HepG2 (cell line): ENCODE measurements around the gene MEGF6. TPM values are rescaled to one million over a fixed set of nuclear protein-coding genes. Genes with fewer than 3 reads are reported as not detected.

Source experiments
- ERF ChIP-seq: IDR thresholded peaks from 2 replicates; pipeline ENCODE4 v1.6.1; 2018; ENCODE audit warnings: missing biosample characterization, missing genetic modification reagents
- GATA4 ChIP-seq: sonication (generic); IDR thresholded peaks from 2 replicates; pipeline ENCODE4 v1.6.1; 2016; ENCODE audit warnings: antibody characterized with exemption, low read depth, borderline replicate concordance
- HNF1A ChIP-seq, 2 experiments: sonication (generic) in 1 of 2; formaldehyde crosslinking in 1 of 2; IDR thresholded peaks; 2 replicates each; pipeline versions ENCODE4 v1.4.0 to v1.6.1; 2016 to 2020; ENCODE audit warnings: borderline replicate concordance in 1 of 2, low read depth in 1 of 2, mild to moderate bottlenecking in 1 of 2, missing genetic modification reagents in 1 of 2
- HNF4A ChIP-seq: sonication (generic); formaldehyde crosslinking; IDR thresholded peaks from 2 replicates; pipeline ENCODE4 v1.4.0; 2020; ENCODE audit warnings: missing genetic modification reagents
- IKZF4 ChIP-seq: sonication (generic); formaldehyde crosslinking; IDR thresholded peaks from 2 replicates; pipeline ENCODE4 v1.5.1; 2020; ENCODE audit warnings: borderline replicate concordance, mild to moderate bottlenecking, low read depth, missing genetic modification reagents; ENCODE audit errors: not compliant biosample characterization
- KLF9 ChIP-seq: IDR thresholded peaks from 2 replicates; pipeline ENCODE4 v1.6.1; 2016; ENCODE audit warnings: low read depth
- MATR3 ChIP-seq: sonication (generic); formaldehyde crosslinking; IDR thresholded peaks from 2 replicates; pipeline ENCODE4 v1.4.0; 2020; ENCODE audit warnings: missing genetic modification reagents
- MEF2D ChIP-seq: sonication (generic); formaldehyde crosslinking; IDR thresholded peaks from 2 replicates; pipeline ENCODE4 v1.5.1; 2020; ENCODE audit warnings: mild to moderate bottlenecking, missing genetic modification reagents
- POLR2G ChIP-seq: fragments of 200-400 bp; formaldehyde crosslinking; IDR thresholded peaks from 2 replicates; pipeline ENCODE4 v1.6.1; 2018; ENCODE audit warnings: mild to moderate bottlenecking, low read depth, low read length, moderate library complexity
- SIN3A ChIP-seq: IDR thresholded peaks from 2 replicates; pipeline ENCODE4 v1.6.1; 2011; ENCODE audit warnings: low read depth, mild to moderate bottlenecking, control low read depth, low read length, borderline replicate concordance
- XBP1 ChIP-seq: sonication (generic); formaldehyde crosslinking; IDR thresholded peaks from 2 replicates; pipeline ENCODE4 v1.5.0; 2020; ENCODE audit warnings: missing genetic modification reagents
- ZBTB3 ChIP-seq: sonication (generic); formaldehyde crosslinking; IDR thresholded peaks from 2 replicates; pipeline ENCODE4 v1.4.0; 2020; ENCODE audit warnings: low read depth, mild to moderate bottlenecking, moderate library complexity, missing genetic modification reagents, borderline replicate concordance
- ZFAT ChIP-seq: sonication (generic); formaldehyde crosslinking; conservative IDR thresholded peaks from 2 replicates; pipeline ENCODE4 v1.8.1; 2023; ENCODE audit warnings: missing genetic modification reagents, inconsistent platforms
- ZFP36L1 ChIP-seq: sonication (generic); formaldehyde crosslinking; IDR thresholded peaks from 2 replicates; pipeline ENCODE4 v1.8.0; 2022; ENCODE audit warnings: mild to moderate bottlenecking, missing genetic modification reagents, moderate library complexity
- ZKSCAN8 ChIP-seq: IDR thresholded peaks from 2 replicates; pipeline ENCODE4 v1.6.1; 2016; ENCODE audit warnings: borderline replicate concordance, missing genetic modification reagents, missing compliant biosample characterization
- ZNF124 ChIP-seq: sonication (generic); formaldehyde crosslinking; IDR thresholded peaks from 2 replicates; pipeline ENCODE4 v1.4.0; 2020; ENCODE audit warnings: missing genetic modification reagents
- ZNF20 ChIP-seq: sonication (generic); formaldehyde crosslinking; IDR thresholded peaks from 2 replicates; pipeline ENCODE4 v1.4.0; 2020; ENCODE audit warnings: mild to moderate bottlenecking, moderate library complexity, missing genetic modification reagents
- ZNF24 ChIP-seq: fragments of 450-650 bp; IDR thresholded peaks from 2 replicates; pipeline ENCODE4 v1.6.1; 2017; ENCODE audit warnings: antibody characterized with exemption, mild to moderate bottlenecking
- ZNF766 ChIP-seq: sonication (generic); formaldehyde crosslinking; IDR thresholded peaks from 2 replicates; pipeline ENCODE4 v1.5.0; 2020; ENCODE audit warnings: missing genetic modification reagents, borderline replicate concordance
- ZNF777 ChIP-seq: sonication (generic); formaldehyde crosslinking; IDR thresholded peaks from 2 replicates; pipeline ENCODE4 v1.4.0; 2020; ENCODE audit warnings: missing genetic modification reagents
- ZNF878 ChIP-seq: sonication (generic); formaldehyde crosslinking; IDR thresholded peaks from 2 replicates; pipeline ENCODE4 v1.8.1; 2023; ENCODE audit warnings: mild to moderate bottlenecking, missing genetic modification reagents, moderate library complexity
- ZNF883 ChIP-seq: sonication (generic); formaldehyde crosslinking; IDR thresholded peaks from 2 replicates; pipeline ENCODE4 v1.5.1; 2020; ENCODE audit warnings: mild to moderate bottlenecking, missing genetic modification reagents; ENCODE audit errors: not compliant biosample characterization
- ZSCAN12 ChIP-seq: sonication (generic); formaldehyde crosslinking; IDR thresholded peaks from 2 replicates; pipeline ENCODE4 v1.9.0; 2021; ENCODE audit warnings: mild to moderate bottlenecking, missing genetic modification reagents
- polyA plus RNA-seq, 8 experiments: library from polyadenylated mRNA; depleted of rRNA in 3 of 8; stranded (reverse) in 7 of 8; unstranded in 1 of 8; fragments of >200 nt; fragmentation: Illumina TruSeq in 4 of 8; extraction: Trizol in 4 of 8; gene quantifications; 2 replicates each; pipeline versions ENCODE4 v1.2.1 to v1.2.3, GENCODE V29; 2011 to 2016; ENCODE audit warnings: low read depth in 4 of 8, missing spikeins in 1 of 8, mixed read lengths in 1 of 8; ENCODE audit not compliant: insufficient read depth in 1 of 8
- total RNA-seq, 5 experiments: library from RNA; depleted of rRNA; stranded (reverse); fragments of >200 nt; fragmentation: Illumina TruSeq; extraction: Trizol; gene quantifications; 2 replicates each; pipeline ENCODE4 v1.2.3, GENCODE V29; 2016; ENCODE audit warnings: low read depth in 1 of 5
- TF ChIP-seq, protein P1 (sequence below): sonication (generic); formaldehyde crosslinking; IDR thresholded peaks from 2 replicates; pipeline ENCODE4 v1.8.0; 2022; ENCODE audit warnings: mild to moderate bottlenecking, missing genetic modification reagents, moderate library complexity

MEGF6 gene
- total and polyA plus RNA-seq, 2 of the 13 experiments (the other 11 are each of a cell fraction or from before 2014, with no cell fraction given) = 1.9 TPM

- TF ChIP-seq HNF1A (IDR thresholded peaks at IDR 0.05; ENCODE audit: low read depth) = no peak
- TF ChIP-seq HNF1A (CRISPR knock-in tag; IDR thresholded peaks at IDR 0.05; ENCODE audit: borderline replicate concordance) = peak; percentile 42; the same call in 1 of the 2 replicates
- TF ChIP-seq ZSCAN12 = 0 out of 2 replicates have a peak, but pooled peaks have one; percentile 28
- peak; percentile 76 for TF ChIP-seq POLR2G
- TF ChIP-seq ZFP36L1 (CRISPR knock-in tag) = peak; percentile 2; the same call in 1 of the 2 replicates
- TF ChIP-seq ZNF24 = no peak
- peak; percentile 66; the same call in 1 of the 2 replicates for TF ChIP-seq ZNF878
- TF ChIP-seq, protein P1, sequence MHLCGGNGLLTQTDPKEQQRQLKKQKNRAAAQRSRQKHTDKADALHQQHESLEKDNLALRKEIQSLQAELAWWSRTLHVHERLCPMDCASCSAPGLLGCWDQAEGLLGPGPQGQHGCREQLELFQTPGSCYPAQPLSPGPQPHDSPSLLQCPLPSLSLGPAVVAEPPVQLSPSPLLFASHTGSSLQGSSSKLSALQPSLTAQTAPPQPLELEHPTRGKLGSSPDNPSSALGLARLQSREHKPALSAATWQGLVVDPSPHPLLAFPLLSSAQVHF = no peak
- no peak for TF ChIP-seq ERF (CRISPR knock-in tag)
- no peak for TF ChIP-seq ZNF766 (CRISPR knock-in tag)
- no peak for TF ChIP-seq IKZF4 (CRISPR knock-in tag)
- TF ChIP-seq ZBTB3 (CRISPR knock-in tag) = no peak
- no peak for TF ChIP-seq ZNF20 (CRISPR knock-in tag)
- no peak for TF ChIP-seq KLF9 (CRISPR knock-in tag)
- no peak for TF ChIP-seq GATA4
- no peak for TF ChIP-seq ZFAT (CRISPR knock-in tag)
- 0 out of 2 replicates have a peak, but pooled peaks have one; percentile 33 for TF ChIP-seq ZKSCAN8 (CRISPR knock-in tag)
- TF ChIP-seq ZNF883 (CRISPR knock-in tag) = peak; percentile 8
- TF ChIP-seq ZNF124 (CRISPR knock-in tag) = no peak
- TF ChIP-seq SIN3A = no peak
- TF ChIP-seq XBP1 (CRISPR knock-in tag) = no peak
- TF ChIP-seq HNF4A (CRISPR knock-in tag) = peak; percentile 95
- TF ChIP-seq MATR3 (CRISPR knock-in tag) = no peak
- TF ChIP-seq ZNF777 (CRISPR knock-in tag) = no peak
- no peak for TF ChIP-seq MEF2D
Measured at GRCh38 chr1:3459940-3460671, 151.2 kb downstream of the MEGF6 start (continued).
